H1 (cell line): ENCODE results near the gene ERGIC2. TPM values are rescaled to one million over a fixed set of nuclear protein-coding genes. Genes with fewer than 3 reads are reported as not detected.

Experiments
- CTCF ChIA-PET: fragments of 300-600 bp; sonication (Branson Sonifier 250); formaldehyde crosslinking; loops from one replicate; lab custom pipeline; 2021; ENCODE audit not compliant: partially characterized antibody; lab: Charles Lee
- POLR2A ChIA-PET: fragments of 300-600 bp; sonication (Branson Sonifier 250); formaldehyde crosslinking; loops from one replicate; lab custom pipeline; 2021; ENCODE audit warnings: inconsistent platforms; ENCODE audit not compliant: partially characterized antibody; lab: Charles Lee
- DNase-seq, 2 experiments: peaks; one replicate each; pipeline versions ENCODE4 v3.0.0 to v3.0.0-alpha.2; 2010 to 2022; ENCODE audit warnings: low spot score in 2 of 2, low read depth in 1 of 2, mixed read lengths in 1 of 2
- FAIRE-seq: peaks from 2 replicates; lab custom pipeline; 2011; peaks lifted over from hg19 to GRCh38; lab: Jason Lieb, UNC
- H2AFZ ChIP-seq: 2 replicates; pipeline ENCODE4 v1.8.1; 2012; ENCODE audit warnings: low read length, inconsistent platforms
- H2AK5ac ChIP-seq: 2 replicates; pipeline ENCODE4 v1.6.1; 2013; ENCODE audit warnings: low read depth, low read length
- H2BK120ac ChIP-seq: replicated peaks from 2 replicates; pipeline ENCODE3; 2013; ENCODE audit warnings: low read depth, low read length, inconsistent platforms
- H2BK12ac ChIP-seq: 2 replicates; pipeline ENCODE4 v1.6.1; 2013; ENCODE audit warnings: low read depth, low read length
- H2BK15ac ChIP-seq: 2 replicates; pipeline ENCODE4 v1.6.1; 2013; ENCODE audit warnings: low read length
- H2BK20ac ChIP-seq: 2 replicates; pipeline ENCODE4 v1.6.1; 2013; ENCODE audit warnings: low read length
- H2BK5ac ChIP-seq: 2 replicates; pipeline ENCODE4 v1.6.1; 2013; ENCODE audit warnings: low read depth, low read length
- H3K14ac ChIP-seq: 2 replicates; pipeline ENCODE4 v1.6.1; 2013; ENCODE audit warnings: inconsistent platforms; ENCODE audit not compliant: insufficient read length
- H3K18ac ChIP-seq: 2 replicates; pipeline ENCODE4 v1.6.1; 2013; ENCODE audit warnings: low read length; ENCODE audit errors: extremely low read depth
- H3K23ac ChIP-seq: 2 replicates; pipeline ENCODE4 v1.6.1; 2013; ENCODE audit warnings: inconsistent platforms; ENCODE audit not compliant: insufficient read length
- H3K23me2 ChIP-seq: 2 replicates; pipeline ENCODE4 v1.6.1; 2013; ENCODE audit warnings: low read depth, low read length
- H3K27ac ChIP-seq: 2 replicates; pipeline ENCODE4 v1.6.1; 2011; ENCODE audit warnings: low read depth, low read length, inconsistent platforms
- H3K27me3 ChIP-seq, 4 experiments: replicated peaks in 1 of 4; 1 replicate in 1 of 4; 2 replicates in 3 of 4; pipeline versions ENCODE4 v1.6.1 to v1.8.1; 2011 to 2013; ENCODE audit warnings: low read length in 3 of 4, mild to moderate bottlenecking in 3 of 4, inconsistent platforms in 2 of 4, mixed read lengths in 2 of 4, moderate library complexity in 1 of 4; ENCODE audit not compliant: control insufficient read depth in 3 of 4, insufficient read depth in 3 of 4; ENCODE audit errors: extremely low read depth in 1 of 4
- H3K36me3 ChIP-seq, 4 experiments: 2 replicates each; pipeline versions ENCODE4 v1.6.1 to v1.8.1; 2011 to 2013; ENCODE audit warnings: mild to moderate bottlenecking in 4 of 4, low read length in 3 of 4, moderate library complexity in 2 of 4, control low read depth in 1 of 4, inconsistent platforms in 1 of 4; ENCODE audit not compliant: insufficient read depth in 4 of 4, control insufficient read depth in 2 of 4
- H3K4ac ChIP-seq: replicated peaks from 2 replicates; pipeline ENCODE3; 2013; ENCODE audit warnings: low read length, low read depth, mixed read lengths, inconsistent platforms; ENCODE audit not compliant: insufficient read length
- H3K4me1 ChIP-seq, 4 experiments: replicated peaks in 1 of 4; 1 replicate in 1 of 4; 2 replicates in 3 of 4; pipeline versions ENCODE4 v1.6.1 to v1.8.1; 2011 to 2013; ENCODE audit warnings: low read length in 3 of 4, inconsistent platforms in 2 of 4, mixed read lengths in 1 of 4; ENCODE audit not compliant: insufficient read depth in 4 of 4, control insufficient read depth in 3 of 4
- H3K4me2 ChIP-seq, 2 experiments: 2 replicates each; pipeline versions ENCODE4 v1.6.1 to v1.8.1; 2011 to 2013; ENCODE audit warnings: low read depth in 2 of 2, low read length in 2 of 2, control low read depth in 1 of 2, inconsistent platforms in 1 of 2, mild to moderate bottlenecking in 1 of 2; ENCODE audit not compliant: insufficient read depth in 1 of 2
- H3K4me3 ChIP-seq, 4 experiments: fragments of 200-600, 300-600 bp in 1 of 4; sonication (generic), shearing (Covaris generic), sonication (Bioruptor Twin) in 1 of 4; 2 replicates each; pipeline versions ENCODE4 v1.5.1 to v1.8.1; 2011 to 2016; ENCODE audit warnings: low read length in 4 of 4, low read depth in 3 of 4, control low read depth in 2 of 4, inconsistent platforms in 2 of 4, mild to moderate bottlenecking in 2 of 4, mixed read lengths in 1 of 4, moderate library complexity in 1 of 4; ENCODE audit not compliant: insufficient read depth in 2 of 4; ENCODE audit errors: extremely low read depth in 1 of 4
- H3K56ac ChIP-seq: replicated peaks from 2 replicates; pipeline ENCODE3; 2013; ENCODE audit warnings: low read depth, mild to moderate bottlenecking, mixed read lengths, low read length, inconsistent platforms; ENCODE audit not compliant: insufficient read length
- H3K79me1 ChIP-seq: 2 replicates; pipeline ENCODE4 v1.6.1; 2013; ENCODE audit warnings: low read depth, low read length, control low read depth
- H3K79me2 ChIP-seq, 2 experiments: 2 replicates each; pipeline versions ENCODE4 v1.6.1 to v1.8.1; 2012 to 2013; ENCODE audit warnings: low read length in 2 of 2, mild to moderate bottlenecking in 2 of 2, inconsistent platforms in 1 of 2; ENCODE audit not compliant: insufficient read depth in 2 of 2, control insufficient read depth in 1 of 2
- H3K9ac ChIP-seq, 4 experiments: replicated peaks in 1 of 4; 1 replicate in 1 of 4; 2 replicates in 3 of 4; pipeline versions ENCODE4 v1.6.1 to v1.8.1; 2011 to 2013; ENCODE audit warnings: low read depth in 3 of 4, low read length in 3 of 4, control low read depth in 2 of 4, mild to moderate bottlenecking in 2 of 4, moderate library complexity in 2 of 4, inconsistent platforms in 1 of 4; ENCODE audit errors: extremely low read depth in 1 of 4
- H3K9me3 ChIP-seq, 2 experiments: 2 replicates each; pipeline versions ENCODE4 v1.6.1 to v1.8.1; 2012 to 2013; ENCODE audit warnings: mild to moderate bottlenecking in 2 of 2, moderate library complexity in 2 of 2, control low read depth in 1 of 2, inconsistent platforms in 1 of 2, low read depth in 1 of 2, low read length in 1 of 2, mixed read lengths in 1 of 2; ENCODE audit not compliant: insufficient read depth in 2 of 2
- H4K20me1 ChIP-seq, 2 experiments: replicated peaks in 1 of 2; 2 replicates each; pipeline versions ENCODE3 to v1.8.1; 2011 to 2013; ENCODE audit warnings: inconsistent platforms in 2 of 2, low read length in 2 of 2, mild to moderate bottlenecking in 1 of 2; ENCODE audit not compliant: insufficient read depth in 2 of 2, control insufficient read depth in 1 of 2
- H4K5ac ChIP-seq: 2 replicates; pipeline ENCODE4 v1.6.1; 2013; ENCODE audit warnings: low read length, low read depth, mixed read lengths, inconsistent platforms; ENCODE audit not compliant: insufficient read length
- H4K8ac ChIP-seq: 2 replicates; pipeline ENCODE4 v1.8.0; 2013; ENCODE audit warnings: mild to moderate bottlenecking, moderate library complexity, low read length, inconsistent platforms; ENCODE audit not compliant: insufficient read depth; ENCODE audit errors: extremely low read depth
- H4K91ac ChIP-seq: replicated peaks from 2 replicates; pipeline ENCODE3; 2013; ENCODE audit warnings: low read length, mixed read lengths, inconsistent platforms; ENCODE audit not compliant: insufficient read length
- ASH2L ChIP-seq: fragments of 200-600, 300-600 bp; sonication (generic); IDR thresholded peaks from one replicate; pipeline ENCODE4 v1.7.1; 2017; ENCODE audit warnings: low read length
- CBX8 ChIP-seq: fragments of 300-800, 300-1000 bp; sonication (generic); IDR thresholded peaks from 2 replicates; pipeline ENCODE4 v1.7.1; 2016; ENCODE audit warnings: low read depth, low read length, borderline replicate concordance
- GTF2F1 ChIP-seq: IDR thresholded peaks from 2 replicates; pipeline ENCODE4 v1.6.1; 2012; ENCODE audit warnings: low read depth, low read length, improper control_type of control experiment, borderline replicate concordance
- NRF1 ChIP-seq: IDR thresholded peaks from 2 replicates; pipeline ENCODE4 v1.6.1; 2011; ENCODE audit warnings: mild to moderate bottlenecking, low read depth, low read length, improper control_type of control experiment
- PHF8 ChIP-seq: fragments of 200-600 bp; sonication (generic); conservative IDR thresholded peaks from 2 replicates; pipeline ENCODE4 v1.7.1; 2012; ENCODE audit warnings: low read depth, mild to moderate bottlenecking, inconsistent platforms, low read length, moderate library complexity
- SP1 ChIP-seq: IDR thresholded peaks from 2 replicates; pipeline ENCODE4 v1.6.1; 2011; ENCODE audit warnings: low read depth, low read length
- SP2 ChIP-seq: IDR thresholded peaks from 2 replicates; pipeline ENCODE4 v1.6.1; 2012; ENCODE audit warnings: mild to moderate bottlenecking, low read length, inconsistent platforms
- SP4 ChIP-seq: IDR thresholded peaks from 2 replicates; pipeline ENCODE4 v1.6.1; 2012; ENCODE audit warnings: low read length, inconsistent platforms
- WGBS, 2 experiments: shearing (Covaris generic) in 1 of 2; methylation state at CpG; one replicate each; pipeline versions ENCODE4 v1.1.6 to v1.1.7; 2013 to 2015; ENCODE audit warnings: low lambda C conversion rate in 2 of 2, mixed read lengths in 2 of 2, inconsistent platforms in 1 of 2, low coverage in 1 of 2, missing lambda C conversion rate in 1 of 2; ENCODE audit not compliant: insufficient replicate concordance in 2 of 2, insufficient coverage in 1 of 2, insufficient read length in 1 of 2; ENCODE audit errors: extremely low coverage in 1 of 2, missing lambda C conversion rate in 1 of 2; 5-methylcytosine and 5-hydroxymethylcytosine counted together
- polyA plus RNA-seq, 7 experiments: library from polyadenylated mRNA; depleted of rRNA in 3 of 7; stranded (reverse) in 5 of 7; unstranded in 2 of 7; fragments of >200 nt in 5 of 7; fragments of 200-250 nt in 2 of 7; gene quantifications; 1 replicate in 5 of 7; 2 replicates in 1 of 7; 4 replicates in 1 of 7; pipeline versions ENCODE4 v1.2.1 to v1.2.3, GENCODE V29; 2011 to 2013; ENCODE audit warnings: missing spikeins in 2 of 7, mixed read lengths in 2 of 7
- total RNA-seq: library from RNA; stranded (reverse); fragmentation: NEBNext Ultra II Directional; extraction: Animal tissue kit (Norgen Biotek cat#: 25700); gene quantifications from 2 replicates; pipeline ENCODE4 v1.2.1, GENCODE V29; 2021

The ERGIC2 gene
- total and polyA plus RNA-seq, 2 of the 8 experiments (the other 6 are each of a cell fraction or from before 2014, with no cell fraction given): 16.5 to 61.8 TPM

DNA sequence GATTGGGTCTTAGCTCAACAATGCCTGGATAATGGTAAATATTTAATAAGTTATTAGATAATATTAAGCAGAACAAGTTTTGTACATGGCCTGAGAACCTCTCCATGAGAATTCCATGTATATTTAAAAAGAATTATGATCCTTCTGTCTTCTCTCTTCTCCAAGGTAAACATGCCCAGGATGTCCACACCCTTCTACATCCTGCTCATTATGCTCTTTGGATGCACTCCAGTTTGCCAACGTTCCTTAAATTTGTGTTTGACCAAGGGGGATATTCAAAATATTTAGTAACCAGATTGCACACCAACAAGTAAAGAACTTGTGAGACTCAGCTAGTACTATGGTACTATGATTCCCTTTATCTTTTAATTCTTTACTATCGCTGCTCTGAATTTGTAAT lies 44.8 kb upstream of the ERGIC2 start:
- no peaks in the 10 kb centered on the region for H3K36me3 ChIP-seq
- WGBS, 2 experiments: 89% methylated on average over 2 of the region's 2 CpGs; no CpG with 5 or more reads in 1 of the 2 experiments
- H2BK20ac ChIP-seq: no peak overlapping the region
- no peaks in the 10 kb centered on the region for H3K27me3 ChIP-seq
- H3K79me1 ChIP-seq: no peaks in the 10 kb centered on the region
- H4K8ac ChIP-seq: no peak overlapping the region
- H3K18ac ChIP-seq: no peak overlapping the region
- no peak overlapping the region for H2BK12ac ChIP-seq
- H2AFZ ChIP-seq: no peak overlapping the region
- no peak overlapping the region for H3K9ac ChIP-seq
- H3K4me1 ChIP-seq: peaks cover 0 to 5% (median 0%) of the 10 kb centered on the region in 4 experiments; a peak in 1 of 7 replicates
- no peaks in the 10 kb centered on the region for H4K20me1 ChIP-seq
- no peak overlapping the region for H3K4me2 ChIP-seq
- POLR2A ChIA-PET: no interaction called here
- H2BK5ac ChIP-seq: no peak overlapping the region
- no peaks in the 10 kb centered on the region for H3K23me2 ChIP-seq
- peaks cover 3 to 7% of the 10 kb centered on the region in 2 experiments; a peak in 2 of 4 replicates for H3K9me3 ChIP-seq
- H3K23ac ChIP-seq: no peak overlapping the region
- H3K4me3 ChIP-seq: no peak overlapping the region
- H3K14ac ChIP-seq: no peak overlapping the region
- no peak overlapping the region for H2BK15ac ChIP-seq
- no peak overlapping the region for H3K27ac ChIP-seq
- FAIRE-seq (no peak), DNase-seq (no peak)
- H2AK5ac ChIP-seq: no peak overlapping the region
- no peaks in the 10 kb centered on the region for H3K79me2 ChIP-seq
- CTCF ChIA-PET: interaction anchor here (0.9 kb wide), 1 partner anchor 27 kb away, joined by 3 read pairs; no protein-coding TSS in a partner anchor
- H3K56ac ChIP-seq: no peak overlapping the region
- H2BK120ac ChIP-seq: no peak overlapping the region
- no peak overlapping the region for H4K5ac ChIP-seq
- H3K4ac ChIP-seq: no peak overlapping the region
- no peak overlapping the region for H4K91ac ChIP-seq
- no peak for TF ChIP-seq SP4
- no peak for TF ChIP-seq SP1
- no peak for TF ChIP-seq NRF1
- TF ChIP-seq ASH2L: no peak
- no peak for TF ChIP-seq CBX8
- no peak for TF ChIP-seq GTF2F1
- TF ChIP-seq SP2: no peak
- no peak for TF ChIP-seq PHF8
